GM23248 (cell line): ENCODE measurements around the gene OR2B6. TPM values are rescaled to one million over a fixed set of nuclear protein-coding genes. Genes with fewer than 3 reads are reported as not detected.
"Not testable (repeated sequence)": the region's sequence is repeated elsewhere in the genome, so short reads cannot be mapped to it uniquely, and the experiment has no call there.

ENCODE experiments used
- DNase-seq: peaks from one replicate; pipeline ENCODE4 v3.0.0-alpha.2; 2015
- H2AFZ ChIP-seq: fragments of 200-600 bp; sonication (generic); 2 replicates; pipeline ENCODE4 v1.6.1; 2016; ENCODE audit warnings: antibody characterized with exemption
- H3F3A ChIP-seq: fragments of 200-600 bp; sonication (generic); 2 replicates; pipeline ENCODE4 v1.6.1; 2016; ENCODE audit warnings: mild to moderate bottlenecking, antibody characterized with exemption, mixed run types; ENCODE audit not compliant: insufficient read depth
- H3K27ac ChIP-seq: fragments of 200-600 bp; sonication (generic); 2 replicates; pipeline ENCODE4 v1.5.1; 2016; ENCODE audit warnings: mild to moderate bottlenecking
- H3K27me3 ChIP-seq: fragments of 200-600 bp; sonication (generic); replicated peaks from 2 replicates; pipeline ENCODE4 v1.6.1; 2016; ENCODE audit warnings: mild to moderate bottlenecking; ENCODE audit not compliant: insufficient read depth
- H3K36me3 ChIP-seq: fragments of 200-600 bp; sonication (generic); 2 replicates; pipeline ENCODE4 v1.6.1; 2016; ENCODE audit warnings: low read depth, mild to moderate bottlenecking
- H3K4me1 ChIP-seq: fragments of 200-600 bp; sonication (generic); 2 replicates; pipeline ENCODE4 v1.6.1; 2016; ENCODE audit warnings: mild to moderate bottlenecking; ENCODE audit not compliant: insufficient read depth
- H3K4me2 ChIP-seq: fragments of 200-600 bp; sonication (generic); one replicate; pipeline ENCODE4 v1.6.1; 2016; ENCODE audit warnings: mild to moderate bottlenecking; ENCODE audit not compliant: unreplicated experiment
- H3K4me3 ChIP-seq: fragments of 200-600 bp; sonication (generic); 2 replicates; pipeline ENCODE4 v1.5.1; 2016; ENCODE audit warnings: mild to moderate bottlenecking
- H3K79me2 ChIP-seq: fragments of 200-600 bp; sonication (generic); 2 replicates; pipeline ENCODE4 v1.6.1; 2016; ENCODE audit warnings: mild to moderate bottlenecking; ENCODE audit not compliant: insufficient read depth
- H3K9ac ChIP-seq: fragments of 200-600 bp; sonication (generic); 2 replicates; pipeline ENCODE4 v1.6.1; 2016; ENCODE audit warnings: mild to moderate bottlenecking
- H3K9me2 ChIP-seq: fragments of 200-600 bp; sonication (generic); 2 replicates; pipeline ENCODE4 v1.6.1; 2016; ENCODE audit warnings: mixed run types, mild to moderate bottlenecking, moderate library complexity; ENCODE audit not compliant: insufficient read depth
- H3K9me3 ChIP-seq: fragments of 200-600 bp; sonication (generic); one replicate; pipeline ENCODE4 v1.6.1; 2017; ENCODE audit warnings: low read depth
- H4K20me1 ChIP-seq: fragments of 200-600 bp; sonication (generic); 2 replicates; pipeline ENCODE4 v1.6.0; 2016; ENCODE audit not compliant: insufficient read depth
- EZH2 ChIP-seq: fragments of 200-600 bp; sonication (generic); IDR thresholded peaks from 2 replicates; pipeline ENCODE4 v1.6.1; 2018; ENCODE audit warnings: antibody characterized with exemption, mild to moderate bottlenecking; ENCODE audit not compliant: insufficient read depth, poor library complexity, severe bottlenecking
- EZH2phosphoT487 ChIP-seq: fragments of 200-600 bp; sonication (generic); IDR thresholded peaks from 2 replicates; pipeline ENCODE4 v1.6.1; 2018; ENCODE audit warnings: antibody characterized with exemption, moderate library complexity, mild to moderate bottlenecking, low read depth; ENCODE audit not compliant: insufficient read depth
- whole genome bisulfite sequencing, 2 experiments: methylation state at CpG; one replicate each; pipeline ENCODE4 v1.1.6; 2015 to 2017; ENCODE audit warnings: low lambda C conversion rate in 2 of 2, low coverage in 1 of 2; ENCODE audit errors: missing lambda C conversion rate in 2 of 2; 5-methylcytosine and 5-hydroxymethylcytosine counted together
- in situ Hi-C: fragments of 300-500 bp; cut with MboI; formaldehyde crosslinking; loops from 2 replicates; pipeline ENCODE4 v1.15.0; 2020
- polyA plus RNA-seq: library from polyadenylated mRNA; unstranded; fragments of >200 nt; fragmentation: Nextera tagmentation; extraction: Ambion mirVana; gene quantifications from 2 replicates; pipeline ENCODE4 v1.2.1, GENCODE V29; 2016
- total RNA-seq: library from RNA; depleted of rRNA; stranded (reverse); fragments of >200 nt; shearing (Covaris generic); gene quantifications from 2 replicates; pipeline ENCODE4 v1.2.3, GENCODE V29; 2014; rRNA removed

OR2B6 gene
- total RNA-seq = not detected in 2 replicates
- not detected in 2 replicates for polyA plus RNA-seq

DNA sequence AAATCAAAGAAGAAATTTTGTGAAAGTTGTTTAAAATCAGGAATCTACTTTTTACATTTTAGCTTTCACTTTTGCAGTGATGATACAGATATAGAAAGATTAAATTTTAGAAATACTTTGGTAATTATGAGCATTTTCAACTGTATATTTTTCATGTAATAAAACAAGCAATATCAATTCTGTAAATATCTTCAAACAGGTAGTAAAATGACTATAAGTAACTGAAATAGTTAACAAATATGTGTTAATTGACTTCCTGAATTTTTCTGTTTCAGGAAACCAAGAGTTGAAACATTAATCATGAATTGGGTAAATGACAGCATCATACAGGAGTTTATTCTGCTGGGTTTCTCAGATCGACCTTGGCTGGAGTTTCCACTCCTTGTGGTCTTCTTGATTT, at the start of gene OR2B6:
TSS of gene OR2B6 (plus strand) at position 301 of the 400 bp plus-strand sequence. CDS start at position 301, 0 bp downstream.
- no peaks in the 10 kb centered on the region for H4K20me1 ChIP-seq
- TF ChIP-seq EZH2 (no peak), EZH2phosphoT487 (no peak)
- H3K79me2 ChIP-seq = no peaks in the 10 kb centered on the region
- H3K27ac ChIP-seq = no peak within 1 kb of the TSS
- no peaks in the 10 kb centered on the region for H3F3A ChIP-seq
- no peaks in the 10 kb centered on the region for H3K9me3 ChIP-seq
- no peak within 1 kb of the TSS for H2AFZ ChIP-seq
- no peak for DNase-seq
- H3K9ac ChIP-seq = no peak within 1 kb of the TSS
- H3K4me3 ChIP-seq = no peak within 1 kb of the TSS
- 0 out of 2 replicates have a peak, but pooled peaks cover 4% of the 10 kb centered on the region for H3K9me2 ChIP-seq
- no peak within 1 kb of the TSS for H3K4me2 ChIP-seq
- H3K4me1 ChIP-seq = no peaks in the 10 kb centered on the region
- WGBS, 2 experiments = 22 to 31% methylated on average over 1 of the region's 1 CpG
- no peaks in the 10 kb centered on the region for H3K27me3 ChIP-seq
- H3K36me3 ChIP-seq = no peaks in the 10 kb centered on the region
- in situ Hi-C loops = no loop called here

DNA sequence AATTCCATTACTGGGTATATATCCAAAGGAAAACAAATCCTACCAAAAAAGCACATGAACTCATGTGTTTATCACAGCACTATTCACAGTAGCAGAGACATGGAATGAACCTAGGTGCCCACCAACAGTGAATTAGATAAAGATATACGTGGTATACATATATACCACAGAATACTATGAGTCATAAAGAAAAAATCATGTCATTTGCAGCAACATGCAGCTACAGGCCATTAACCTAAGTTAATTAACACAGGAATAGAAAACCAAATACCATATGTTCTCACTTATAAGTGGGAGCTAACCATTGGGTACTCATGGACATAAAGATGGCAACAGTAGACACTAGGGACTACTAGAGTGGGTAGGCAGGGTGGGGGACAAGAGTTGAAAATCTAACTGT, 49.0 kb upstream of the OR2B6 start:
- Histone ChIP-seq H3K4me3 (no peak overlapping the region), H3K4me1 (no peaks in the 10 kb centered on the region), H3K27me3 (no peaks in the 10 kb centered on the region), H3K36me3 (no peaks in the 10 kb centered on the region), H4K20me1 (no peaks in the 10 kb centered on the region), H3K79me2 (no peaks in the 10 kb centered on the region), H3K9ac (no peak overlapping the region), H3K4me2 (no peak overlapping the region), H3K9me3 (no peaks in the 10 kb centered on the region), H3F3A (peaks cover 3% of the 10 kb centered on the region; the same call in 1 of the 2 replicates), H3K27ac (no peak overlapping the region), H3K9me2 (no peaks in the 10 kb centered on the region), H2AFZ (no peak overlapping the region)
- no peak for TF ChIP-seq EZH2phosphoT487
- no peak for TF ChIP-seq EZH2
- no peak for DNase-seq
- 24 to 27% methylated on average over 1 of the region's 1 CpG for WGBS, 2 experiments
- in situ Hi-C loops = loop anchor here (10.0 kb wide), 1 partner anchor 457 kb away; no protein-coding TSS in a partner anchor

DNA sequence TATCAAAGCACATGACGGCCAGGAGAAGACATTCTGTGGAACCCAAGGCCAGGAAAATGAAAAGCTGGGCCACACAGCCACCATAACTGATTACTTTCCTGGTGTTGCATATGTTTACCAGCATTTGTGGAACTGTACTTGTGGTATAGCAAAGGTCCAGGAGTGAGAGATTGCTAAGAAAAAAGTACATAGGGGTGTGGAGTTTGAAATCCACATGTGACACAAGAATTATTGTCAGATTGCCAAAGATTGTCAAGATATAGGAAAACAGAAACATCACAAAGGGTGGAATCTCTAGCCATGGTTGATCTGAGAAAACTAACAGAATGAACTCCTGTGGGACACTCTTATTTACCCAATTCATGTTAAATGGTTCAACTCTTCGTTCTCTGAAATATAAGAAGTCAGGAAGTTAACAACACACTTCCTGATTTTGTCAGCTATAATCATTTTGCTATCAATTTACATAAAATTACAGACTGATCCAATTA, 45.0 kb upstream of the OR2B6 start, which contains the start of gene OR2B2:
TSS of gene OR2B2 (minus strand) at position 441 of the 491 bp plus-strand sequence. CDS start at position 364, 77 bp downstream.
- in situ Hi-C loops = no loop called here
- Histone ChIP-seq H4K20me1 (no peaks in the 10 kb centered on the region), H3F3A (no peaks in the 10 kb centered on the region), H3K4me1 (no peaks in the 10 kb centered on the region), H3K27ac (no peak within 1 kb of the TSS), H3K36me3 (no peaks in the 10 kb centered on the region), H3K79me2 (no peaks in the 10 kb centered on the region), H2AFZ (no peak within 1 kb of the TSS), H3K4me3 (no peak within 1 kb of the TSS), H3K9ac (no peak within 1 kb of the TSS), H3K9me3 (no peaks in the 10 kb centered on the region), H3K9me2 (no peaks in the 10 kb centered on the region), H3K4me2 (no peak within 1 kb of the TSS), H3K27me3 (no peaks in the 10 kb centered on the region)
- TF ChIP-seq EZH2 (no peak), EZH2phosphoT487 (no peak)
- no peak for DNase-seq
- 30 to 38% methylated on average over 2 of the region's 2 CpGs for WGBS, 2 experiments

DNA sequence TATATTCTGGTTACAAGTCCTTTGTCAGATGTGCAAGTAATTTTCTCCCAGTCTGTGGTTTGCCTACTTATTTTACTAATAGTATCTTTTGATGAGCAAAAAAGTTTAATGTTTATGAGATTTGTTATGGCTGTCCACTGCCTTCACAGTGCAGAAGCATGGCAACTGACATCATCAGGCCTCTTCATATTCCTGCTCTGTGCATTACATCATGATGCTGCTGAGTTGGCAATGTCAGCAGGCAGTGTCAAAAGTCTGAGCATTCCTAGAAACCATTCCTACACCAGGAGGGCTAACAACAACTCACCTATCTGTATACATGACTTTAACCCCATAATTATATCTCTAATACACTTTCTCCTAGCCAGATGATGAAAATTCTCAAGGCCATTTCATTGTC, 34.1 kb upstream of the OR2B6 start:
- no peak for DNase-seq
- H3K9ac ChIP-seq = no peak overlapping the region
- H2AFZ ChIP-seq = no peak overlapping the region
- H3K27me3 ChIP-seq = no peaks in the 10 kb centered on the region
- H3K4me2 ChIP-seq = no peak overlapping the region
- no peaks in the 10 kb centered on the region for H3K9me2 ChIP-seq
- TF ChIP-seq EZH2 (no peak), EZH2phosphoT487 (no peak)
- in situ Hi-C loops = no loop called here
- H3K36me3 ChIP-seq = no peaks in the 10 kb centered on the region
- H3F3A ChIP-seq = no peaks in the 10 kb centered on the region
- H3K27ac ChIP-seq = no peak overlapping the region
- H3K9me3 ChIP-seq = no peaks in the 10 kb centered on the region
- no peaks in the 10 kb centered on the region for H3K4me1 ChIP-seq
- no peak overlapping the region for H3K4me3 ChIP-seq
- H3K79me2 ChIP-seq = no peaks in the 10 kb centered on the region
- no peaks in the 10 kb centered on the region for H4K20me1 ChIP-seq

DNA sequence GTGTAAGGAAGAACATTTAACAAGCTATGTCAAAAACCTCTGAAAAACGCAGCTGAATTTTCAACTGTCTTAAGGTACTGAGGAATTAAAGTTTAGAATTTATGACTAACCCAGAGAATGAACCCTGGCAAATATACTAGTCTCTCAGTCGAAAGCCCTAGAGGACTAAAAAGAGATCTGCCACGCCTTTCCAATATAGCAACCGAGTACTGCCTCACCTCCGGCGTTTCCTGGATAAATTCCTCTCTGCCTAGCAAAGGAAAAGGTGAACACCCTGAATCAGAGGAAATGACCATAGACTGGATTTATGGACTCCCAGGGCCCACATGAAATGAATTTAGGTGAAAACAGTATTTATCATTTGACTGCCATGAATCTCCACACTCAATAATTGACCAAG, 32.9 kb upstream of the OR2B6 start:
- Histone ChIP-seq H3K9me3 (no peaks in the 10 kb centered on the region), H3K9ac (no peak overlapping the region), H3K27ac (no peak overlapping the region), H3K79me2 (no peaks in the 10 kb centered on the region), H4K20me1 (no peaks in the 10 kb centered on the region), H3K36me3 (no peaks in the 10 kb centered on the region), H3K4me3 (no peak overlapping the region), H3K4me2 (no peak overlapping the region), H2AFZ (no peak overlapping the region), H3K27me3 (no peaks in the 10 kb centered on the region), H3K9me2 (no peaks in the 10 kb centered on the region), H3K4me1 (no peaks in the 10 kb centered on the region), H3F3A (no peaks in the 10 kb centered on the region)
- no peak for DNase-seq
- 32 to 40% methylated on average over 6 of the region's 6 CpGs for whole genome bisulfite sequencing, 2 experiments
- in situ Hi-C loops = no loop called here
- TF ChIP-seq EZH2phosphoT487 = no peak
- TF ChIP-seq EZH2 = no peak

DNA sequence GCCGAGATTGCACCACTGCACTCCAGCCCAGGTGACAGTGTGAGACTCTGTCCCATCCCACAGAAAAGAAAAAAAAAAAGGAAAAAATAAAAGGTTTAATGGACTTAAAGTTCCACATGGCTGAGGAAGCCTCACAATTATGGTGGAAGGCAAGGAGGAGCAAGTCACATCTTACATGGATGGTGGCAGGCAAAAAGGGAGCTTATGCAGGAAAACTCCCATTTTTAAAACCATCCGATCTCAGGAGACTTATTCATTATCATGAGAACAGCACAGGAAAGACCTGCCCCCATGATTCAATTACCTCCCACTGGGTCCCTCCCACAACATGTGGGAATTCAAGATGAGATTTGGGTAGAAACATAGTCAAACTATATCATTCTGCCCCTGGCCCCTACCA, 29.0 kb upstream of the OR2B6 start:
- H3K4me2 ChIP-seq, H3K27ac ChIP-seq, H3K4me3 ChIP-seq, H3K9me3 ChIP-seq, DNase-seq, in situ Hi-C loops, H3K36me3 ChIP-seq, H3K9ac ChIP-seq, H3K4me1 ChIP-seq, H3K27me3 ChIP-seq, H3F3A ChIP-seq, H4K20me1 ChIP-seq, H3K79me2 ChIP-seq, H3K9me2 ChIP-seq, H2AFZ ChIP-seq: not testable (repeated sequence)
- 42 to 46% methylated on average over 2 of the region's 2 CpGs for WGBS, 2 experiments

DNA sequence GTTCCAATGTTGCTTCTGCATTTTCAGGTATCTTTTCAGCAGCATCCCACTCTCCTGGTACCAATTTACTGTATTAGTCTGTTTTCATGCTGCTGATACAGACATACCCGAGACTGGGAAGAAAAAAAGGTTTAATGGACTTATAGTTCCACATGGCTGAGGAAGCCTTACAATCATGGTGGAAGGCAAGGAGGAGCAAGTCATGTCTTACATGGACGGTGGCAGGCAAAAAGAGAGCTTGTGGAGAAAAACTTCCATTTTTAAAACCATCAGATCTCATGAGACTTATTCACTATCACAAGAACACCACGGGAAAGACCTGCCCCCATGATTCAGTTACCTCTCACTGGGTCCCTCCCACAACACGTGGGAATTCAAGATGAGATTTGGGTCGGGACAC, 27.1 kb upstream of the OR2B6 start:
- 3 to 8% methylated on average over 5 of the region's 5 CpGs for WGBS, 2 experiments
- H3K4me3 ChIP-seq, H3K27me3 ChIP-seq, H3K9me2 ChIP-seq, H2AFZ ChIP-seq, H3K9me3 ChIP-seq, DNase-seq, H3K9ac ChIP-seq, H3K4me1 ChIP-seq, H3K79me2 ChIP-seq, H3K4me2 ChIP-seq, H3F3A ChIP-seq, H4K20me1 ChIP-seq, H3K27ac ChIP-seq, H3K36me3 ChIP-seq, in situ Hi-C loops: not testable (repeated sequence)
